ENCODE measurements around the gene POMC. TPM values are rescaled to one million over a fixed set of nuclear protein-coding genes. Genes with fewer than 3 reads are reported as not detected.
A peak's percentile ranks its signal among the peaks of the same experiment; 100 is the strongest.
"Not testable (repeated sequence)": the region's sequence is repeated elsewhere in the genome, so short reads cannot be mapped to it uniquely, and the experiment has no call there.

POMC gene
- total RNA-seq, 1 donor from 2014 or later, result not detected

DNA sequence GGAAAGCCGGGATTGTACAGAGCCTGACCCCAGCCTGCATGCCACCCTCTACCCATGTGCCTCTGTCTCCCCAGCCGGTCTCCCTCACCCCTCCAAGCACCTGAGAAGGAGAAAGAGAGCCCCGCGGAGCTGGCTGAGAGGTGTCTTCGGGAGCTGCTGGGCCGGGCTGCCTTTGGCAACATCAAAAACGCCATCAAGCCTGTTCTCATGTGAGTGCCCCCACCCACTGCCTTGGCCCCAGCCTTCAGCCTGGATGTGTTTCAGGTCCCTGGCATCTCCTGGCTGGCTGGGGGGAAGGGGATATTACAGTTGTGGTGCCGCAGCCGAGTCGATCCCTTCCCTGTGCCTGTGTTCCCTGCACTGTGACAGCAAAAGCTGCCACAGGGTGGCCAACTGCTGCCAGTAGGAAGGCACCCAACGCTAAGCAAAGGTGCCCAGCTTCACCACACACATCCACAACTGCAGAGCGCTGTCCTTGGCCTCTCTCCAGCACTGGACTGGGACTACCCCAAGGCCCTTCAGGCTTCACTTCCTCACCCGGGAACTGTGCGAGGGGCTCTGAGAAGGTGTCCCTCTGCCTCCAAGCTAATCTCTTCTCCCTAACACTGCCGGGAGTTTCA, 38.4 kb downstream of the POMC start:
- no peaks in the 10 kb centered on the region for H3K36me3 ChIP-seq (ENCODE audit: insufficient read depth, low read length)
- Mint-ChIP-seq H3K4me1 (ENCODE audit: low read depth, unreplicated experiment) (peaks cover 6% of the 10 kb centered on the region), H3K36me3 (ENCODE audit: low read depth, unreplicated experiment) (peaks cover 6% of the 10 kb centered on the region), H3K4me3 (ENCODE audit: unreplicated experiment) (no peak overlapping the region), H3K27ac (ENCODE audit: unreplicated experiment) (no peak overlapping the region), H3K27me3 (ENCODE audit: low read depth, unreplicated experiment) (peaks cover 10% of the 10 kb centered on the region), H3K9me3 (ENCODE audit: unreplicated experiment) (no peaks in the 10 kb centered on the region)
- DNase-seq (ENCODE audit: low read depth) (no peak), FAIRE-seq (no peak)
- H3K4me3 ChIP-seq (ENCODE audit: insufficient read depth, low read depth, low read length), result no peak overlapping the region
- H3K79me2 ChIP-seq (ENCODE audit: insufficient read depth, low read length), result no peaks in the 10 kb centered on the region
- no peaks in the 10 kb centered on the region for H3K9me3 ChIP-seq (ENCODE audit: insufficient read depth, low read depth, low read length)
- TF ChIP-seq EZH2 (IDR thresholded peaks at IDR 0.05; ENCODE audit: insufficient read depth, low read length), result no peak
- no peaks in the 10 kb centered on the region for H3K27me3 ChIP-seq (ENCODE audit: insufficient read depth, low read length)
- H4K20me1 ChIP-seq (ENCODE audit: insufficient read depth, low read length), result no peaks in the 10 kb centered on the region
- no peak overlapping the region for H3K27ac ChIP-seq (ENCODE audit: low read depth, low read length)
- no peak overlapping the region for H2AFZ ChIP-seq (ENCODE audit: low read depth, low read length)
- no peak overlapping the region for H3K9ac ChIP-seq (ENCODE audit: low read length)
- H3K4me2 ChIP-seq (ENCODE audit: low read length), result no peak overlapping the region
- no peaks in the 10 kb centered on the region for H3K4me1 ChIP-seq (ENCODE audit: insufficient read depth, low read length)

DNA sequence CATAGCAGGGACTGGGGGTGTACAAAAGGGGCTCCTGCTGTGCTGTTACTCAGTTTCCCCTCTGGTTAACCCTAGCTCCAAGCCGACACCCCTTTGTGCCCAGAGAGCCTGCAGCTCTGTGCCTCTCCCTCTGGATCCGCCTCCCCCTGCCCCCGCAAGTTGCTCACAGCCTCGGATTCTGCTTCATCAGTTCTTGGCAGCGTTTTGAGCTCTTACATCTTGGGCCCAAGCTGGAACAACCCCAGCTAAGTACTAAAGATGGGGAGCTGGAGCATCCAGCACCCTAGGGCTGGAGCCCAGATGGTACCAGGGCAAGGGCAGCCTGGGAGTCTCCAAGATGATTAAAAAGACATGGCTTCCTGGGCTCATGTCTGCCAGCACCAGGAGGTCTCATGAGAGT, 40.7 kb downstream of the POMC start:
- peaks cover 1% of the 10 kb centered on the region for H3K4me1 Mint-ChIP-seq (ENCODE audit: low read depth, unreplicated experiment)
- no peak overlapping the region for H3K27ac ChIP-seq (ENCODE audit: low read depth, low read length)
- H3K4me2 ChIP-seq (ENCODE audit: low read length), result no peak overlapping the region
- no peaks in the 10 kb centered on the region for H3K27me3 Mint-ChIP-seq (ENCODE audit: low read depth, unreplicated experiment)
- peaks cover 6% of the 10 kb centered on the region for H3K36me3 Mint-ChIP-seq (ENCODE audit: low read depth, unreplicated experiment)
- no peaks in the 10 kb centered on the region for H3K36me3 ChIP-seq (ENCODE audit: insufficient read depth, low read length)
- TF ChIP-seq, protein P1, sequence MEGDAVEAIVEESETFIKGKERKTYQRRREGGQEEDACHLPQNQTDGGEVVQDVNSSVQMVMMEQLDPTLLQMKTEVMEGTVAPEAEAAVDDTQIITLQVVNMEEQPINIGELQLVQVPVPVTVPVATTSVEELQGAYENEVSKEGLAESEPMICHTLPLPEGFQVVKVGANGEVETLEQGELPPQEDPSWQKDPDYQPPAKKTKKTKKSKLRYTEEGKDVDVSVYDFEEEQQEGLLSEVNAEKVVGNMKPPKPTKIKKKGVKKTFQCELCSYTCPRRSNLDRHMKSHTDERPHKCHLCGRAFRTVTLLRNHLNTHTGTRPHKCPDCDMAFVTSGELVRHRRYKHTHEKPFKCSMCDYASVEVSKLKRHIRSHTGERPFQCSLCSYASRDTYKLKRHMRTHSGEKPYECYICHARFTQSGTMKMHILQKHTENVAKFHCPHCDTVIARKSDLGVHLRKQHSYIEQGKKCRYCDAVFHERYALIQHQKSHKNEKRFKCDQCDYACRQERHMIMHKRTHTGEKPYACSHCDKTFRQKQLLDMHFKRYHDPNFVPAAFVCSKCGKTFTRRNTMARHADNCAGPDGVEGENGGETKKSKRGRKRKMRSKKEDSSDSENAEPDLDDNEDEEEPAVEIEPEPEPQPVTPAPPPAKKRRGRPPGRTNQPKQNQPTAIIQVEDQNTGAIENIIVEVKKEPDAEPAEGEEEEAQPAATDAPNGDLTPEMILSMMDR (IDR thresholded peaks at IDR 0.05; ENCODE audit: insufficient read depth, low read depth, low read length), result no peak
- TF ChIP-seq EZH2 (IDR thresholded peaks at IDR 0.05; ENCODE audit: insufficient read depth, low read length), result no peak
- H3K9ac ChIP-seq (ENCODE audit: low read length), result no peak overlapping the region
- H3K79me2 ChIP-seq (ENCODE audit: insufficient read depth, low read length), result no peaks in the 10 kb centered on the region
- peak; percentile 34 for DNase-seq (ENCODE audit: low read depth)
- H3K9me3 Mint-ChIP-seq (ENCODE audit: unreplicated experiment), result no peaks in the 10 kb centered on the region
- H3K27ac Mint-ChIP-seq (ENCODE audit: unreplicated experiment), result no peak overlapping the region
- H3K4me1 ChIP-seq (ENCODE audit: insufficient read depth, low read length), result no peaks in the 10 kb centered on the region
- no peaks in the 10 kb centered on the region for H3K27me3 ChIP-seq (ENCODE audit: insufficient read depth, low read length)
- no peak for FAIRE-seq
- no peaks in the 10 kb centered on the region for H4K20me1 ChIP-seq (ENCODE audit: insufficient read depth, low read length)
- no peaks in the 10 kb centered on the region for H3K9me3 ChIP-seq (ENCODE audit: insufficient read depth, low read depth, low read length)
- no peak overlapping the region for H2AFZ ChIP-seq (ENCODE audit: low read depth, low read length)
- H3K4me3 ChIP-seq (ENCODE audit: insufficient read depth, low read depth, low read length), result no peak overlapping the region
- H3K4me3 Mint-ChIP-seq (ENCODE audit: unreplicated experiment), result no peak overlapping the region

DNA sequence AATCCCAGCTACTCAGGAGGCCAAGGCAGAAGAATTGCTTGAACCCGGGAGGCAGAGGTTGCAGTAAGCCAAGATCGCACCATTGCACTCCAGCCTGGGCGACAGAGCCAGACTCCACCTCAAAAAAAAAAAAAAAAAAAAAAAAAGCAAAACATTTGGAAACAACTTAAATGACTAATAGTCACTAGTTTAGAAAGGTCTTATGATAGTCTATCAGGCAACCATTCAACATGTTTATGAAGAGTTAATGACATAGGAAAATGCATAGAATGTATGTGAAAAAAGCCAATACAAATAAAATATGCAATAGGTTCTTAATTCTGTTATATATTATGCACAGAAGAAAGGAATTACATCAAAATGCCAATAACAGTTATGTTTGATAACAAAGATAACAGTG, 41.3 kb downstream of the POMC start:
- not testable (repeated sequence) for H3K4me2 ChIP-seq (ENCODE audit: low read length); H3K27ac Mint-ChIP-seq (ENCODE audit: unreplicated experiment); H2AFZ ChIP-seq (ENCODE audit: low read depth, low read length); FAIRE-seq; H3K9ac ChIP-seq (ENCODE audit: low read length); H3K9me3 Mint-ChIP-seq (ENCODE audit: unreplicated experiment); H3K4me3 ChIP-seq (ENCODE audit: insufficient read depth, low read depth, low read length); H3K9me3 ChIP-seq (ENCODE audit: insufficient read depth, low read depth, low read length); H4K20me1 ChIP-seq (ENCODE audit: insufficient read depth, low read length); DNase-seq (ENCODE audit: low read depth); H3K27me3 Mint-ChIP-seq (ENCODE audit: low read depth, unreplicated experiment); H3K27ac ChIP-seq (ENCODE audit: low read depth, low read length); H3K4me3 Mint-ChIP-seq (ENCODE audit: unreplicated experiment); H3K27me3 ChIP-seq (ENCODE audit: insufficient read depth, low read length); H3K36me3 ChIP-seq (ENCODE audit: insufficient read depth, low read length); H3K4me1 Mint-ChIP-seq (ENCODE audit: low read depth, unreplicated experiment); H3K79me2 ChIP-seq (ENCODE audit: insufficient read depth, low read length); H3K4me1 ChIP-seq (ENCODE audit: insufficient read depth, low read length)
- H3K36me3 Mint-ChIP-seq (ENCODE audit: low read depth, unreplicated experiment), result peaks cover 11% of the 10 kb centered on the region

Measured in astrocyte (in vitro differentiated cells and primary cell).